OCI-M1 (cell line): ENCODE measurements around the gene SERTM1.

Source experiments
- DNase-seq: peaks from one replicate; lab custom pipeline; 2025; lab: John Stamatoyannopoulos, UW

Gene SERTM1

GRCh38 chr13:36673838-36674326, at the start of gene SERTM1:
Gene SERTM1 (plus strand): TSS chr13:36674020. CDS start chr13:36695079, 21,059 bp downstream.
- no peak for DNase-seq

GRCh38 chr13:36628377-36629056, 45.3 kb upstream of the SERTM1 start:
- DNase-seq = no peak

- no peak for DNase-seq
Measured at GRCh38 chr13:36629057-36629385, 44.8 kb upstream of the SERTM1 start.

- no peak for DNase-seq
Measured at GRCh38 chr13:36630181-36630803, 43.5 kb upstream of the SERTM1 start.

- no peak for DNase-seq
Measured at GRCh38 chr13:36639610-36640009, 34.2 kb upstream of the SERTM1 start.

- no peak for DNase-seq
Measured at GRCh38 chr13:36650611-36651010, 23.2 kb upstream of the SERTM1 start.

- DNase-seq = no peak
Measured at GRCh38 chr13:36665630-36666029, 8.2 kb upstream of the SERTM1 start.

GRCh38 chr13:36666477-36667229, 7.2 kb upstream of the SERTM1 start:
- peak; percentile 58 for DNase-seq

GRCh38 chr13:36668316-36668715, 5.5 kb upstream of the SERTM1 start:
- peak; percentile 54 for DNase-seq

- no peak for DNase-seq
Measured at GRCh38 chr13:36673352-36673751, 468 bp upstream of the SERTM1 start.

- DNase-seq = no peak
Measured at GRCh38 chr13:36674337-36675212, 755 bp downstream of the SERTM1 start.

- DNase-seq = no peak
Measured at GRCh38 chr13:36675213-36675536, 1.4 kb downstream of the SERTM1 start.

- DNase-seq = no peak
Measured at GRCh38 chr13:36680913-36681312, 7.1 kb downstream of the SERTM1 start.

GRCh38 chr13:36681894-36682624, 8.2 kb downstream of the SERTM1 start:
- no peak for DNase-seq

- DNase-seq = no peak
Measured at GRCh38 chr13:36683701-36684100, 9.9 kb downstream of the SERTM1 start.

GRCh38 chr13:36685927-36686326, 12.1 kb downstream of the SERTM1 start:
- peak; percentile 17 for DNase-seq

- DNase-seq = no peak
Measured at GRCh38 chr13:36696410-36697010, 22.7 kb downstream of the SERTM1 start.

- no peak for DNase-seq
Measured at GRCh38 chr13:36700170-36700569, 26.4 kb downstream of the SERTM1 start.

GRCh38 chr13:36706755-36707154, 32.9 kb downstream of the SERTM1 start:
- DNase-seq = no peak

- DNase-seq = no peak
Measured at GRCh38 chr13:36709136-36709890, 35.5 kb downstream of the SERTM1 start.
